ENCODE data around the gene RASL12. TPM values are rescaled to one million over a fixed set of nuclear protein-coding genes. Genes with fewer than 3 reads are reported as not detected.

Gene RASL12
- total and polyA plus RNA-seq, 2 donors (not counting 1 experiment from before 2014, with no cell fraction given) = not detected

- no peaks in the 10 kb centered on the region for H3K27me3 ChIP-seq (replicated peaks in 1 of 4; ENCODE audit: control extremely low read depth in 1 of 4, control insufficient read depth in 3 of 4, insufficient read depth in 4 of 4, low read length in 3 of 4)
- H3K4me1 Mint-ChIP-seq = no peaks in the 10 kb centered on the region
- no peak overlapping the region for H3K27ac Mint-ChIP-seq
- H3K4me3 ChIP-seq (ENCODE audit: control extremely low read depth in 1 of 5, extremely low read depth in 1 of 5, insufficient read depth in 1 of 5, low read depth in 2 of 5, low read length in 4 of 5) = no peak overlapping the region
- no peaks in the 10 kb centered on the region for H3K79me2 ChIP-seq (ENCODE audit: control insufficient read depth, insufficient read depth, low read length)
- H2AFZ ChIP-seq (ENCODE audit: insufficient read depth, low read depth, low read length, poor library complexity, severe bottlenecking) = no peak overlapping the region
- ChIA-PET CTCF (interaction anchor here (0.7 to 1.0 kb wide), 2 partner anchors 17 to 171 kb away, joined by 3 read pairs; no protein-coding TSS in a partner anchor), POLR2A (no interaction called here)
- no peaks in the 10 kb centered on the region for H3K4me1 ChIP-seq (ENCODE audit: control insufficient read depth in 2 of 2, insufficient read depth in 2 of 2, low read length in 2 of 2)
- TF ChIP-seq CTCF (IDR thresholded peaks at IDR 0.05) = no peak
- H3K9ac ChIP-seq (ENCODE audit: low read length) = no peak overlapping the region
- no peak overlapping the region for H3K4me2 ChIP-seq (replicated peaks; ENCODE audit: low read depth, low read length, poor library complexity, severe bottlenecking)
- H3K36me3 ChIP-seq (replicated peaks in 1 of 2; ENCODE audit: control extremely low read depth in 1 of 2, control insufficient read depth in 1 of 2, extremely low read depth in 1 of 2, insufficient read depth in 2 of 2, low read length in 1 of 2) = peaks cover 1 to 19% of the 10 kb centered on the region in 2 experiments
- intact Hi-C loops (cut with micrococcal nuclease) = no loop called here
- no peaks in the 10 kb centered on the region for H3K9me3 Mint-ChIP-seq (ENCODE audit: insufficient read depth)
- ATAC-seq (ENCODE audit: low read depth) = no peak
- no peaks in the 10 kb centered on the region for H3K9me3 ChIP-seq (ENCODE audit: control extremely low read depth in 1 of 3, control insufficient read depth in 2 of 3, insufficient read depth in 1 of 3, low read length in 2 of 3)
- H3K27me3 Mint-ChIP-seq = no peaks in the 10 kb centered on the region
- no peak for DNase-seq
- H4K20me1 ChIP-seq (ENCODE audit: control insufficient read depth, insufficient read depth, low read length, poor library complexity, severe bottlenecking) = no peaks in the 10 kb centered on the region
- no peak overlapping the region for H3K4me3 Mint-ChIP-seq
- 100% methylated on average over 1 of the region's 5 CpGs for WGBS (ENCODE audit: insufficient coverage)
- H3K27ac ChIP-seq (ENCODE audit: low read length in 2 of 2) = no peak overlapping the region
Observed at GRCh38 chr15:65099336-65099735, 31.5 kb upstream of the RASL12 start.

DNA sequence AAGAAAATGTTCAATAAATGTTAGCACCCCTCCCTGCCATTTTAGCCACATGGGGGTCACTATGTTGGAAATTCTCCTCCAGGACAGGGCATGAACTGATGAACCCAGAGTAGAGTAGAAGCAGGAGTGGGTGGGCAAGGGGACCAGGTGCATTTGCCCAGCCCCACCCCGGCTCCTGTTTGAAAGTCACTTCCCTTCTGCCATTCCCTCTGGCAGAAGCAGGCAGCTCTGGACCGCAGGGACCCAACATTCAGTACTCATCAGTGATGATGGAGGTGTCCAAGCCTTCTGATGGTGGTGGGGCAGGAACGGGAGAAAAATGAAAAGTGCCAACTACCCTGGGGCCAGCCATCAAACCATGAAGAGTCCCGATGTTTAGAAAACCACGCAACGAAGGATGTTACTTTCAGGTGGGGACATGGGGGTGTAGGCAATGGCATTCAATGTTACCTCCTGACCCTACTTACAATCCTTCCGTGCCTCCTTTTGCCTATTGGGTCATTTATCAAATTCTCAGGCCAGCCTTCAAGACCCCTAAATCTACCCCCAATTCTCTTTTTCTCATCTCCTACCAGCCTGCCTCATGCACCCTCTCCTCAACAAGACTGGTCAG, 30.0 kb upstream of the RASL12 start:
- H3K9me3 ChIP-seq (ENCODE audit: control extremely low read depth in 1 of 3, control insufficient read depth in 2 of 3, insufficient read depth in 1 of 3, low read length in 2 of 3) = no peaks in the 10 kb centered on the region
- H3K36me3 ChIP-seq (replicated peaks in 1 of 2; ENCODE audit: control extremely low read depth in 1 of 2, control insufficient read depth in 1 of 2, extremely low read depth in 1 of 2, insufficient read depth in 2 of 2, low read length in 1 of 2) = peaks cover 1 to 19% of the 10 kb centered on the region in 2 experiments
- no peaks in the 10 kb centered on the region for H3K27me3 ChIP-seq (replicated peaks in 1 of 4; ENCODE audit: control extremely low read depth in 1 of 4, control insufficient read depth in 3 of 4, insufficient read depth in 4 of 4, low read length in 3 of 4)
- CTCF ChIA-PET = no interaction called here
- intact Hi-C loops (cut with micrococcal nuclease) = no loop called here
- H3K4me2 ChIP-seq (replicated peaks; ENCODE audit: low read depth, low read length, poor library complexity, severe bottlenecking) = no peak overlapping the region
- no peak overlapping the region for H3K9ac ChIP-seq (ENCODE audit: low read length)
- ATAC-seq (ENCODE audit: low read depth) = no peak
- POLR2A ChIA-PET = no interaction called here
- H3K4me3 ChIP-seq (ENCODE audit: control extremely low read depth in 1 of 5, extremely low read depth in 1 of 5, insufficient read depth in 1 of 5, low read depth in 2 of 5, low read length in 4 of 5) = no peak overlapping the region
- Mint-ChIP-seq H3K27me3 (no peaks in the 10 kb centered on the region), H3K9me3 (ENCODE audit: insufficient read depth) (no peaks in the 10 kb centered on the region), H3K4me3 (no peak overlapping the region), H3K27ac (no peak overlapping the region), H3K4me1 (no peaks in the 10 kb centered on the region)
- H3K79me2 ChIP-seq (ENCODE audit: control insufficient read depth, insufficient read depth, low read length) = no peaks in the 10 kb centered on the region
- DNase-seq = no peak
- WGBS (ENCODE audit: insufficient coverage) = 100% methylated on average over 4 of the region's 7 CpGs
- no peaks in the 10 kb centered on the region for H3K4me1 ChIP-seq (ENCODE audit: control insufficient read depth in 2 of 2, insufficient read depth in 2 of 2, low read length in 2 of 2)
- H4K20me1 ChIP-seq (ENCODE audit: control insufficient read depth, insufficient read depth, low read length, poor library complexity, severe bottlenecking) = no peaks in the 10 kb centered on the region
- H2AFZ ChIP-seq (ENCODE audit: insufficient read depth, low read depth, low read length, poor library complexity, severe bottlenecking) = no peak overlapping the region
- TF ChIP-seq CTCF (IDR thresholded peaks at IDR 0.05) (no peak), EZH2 (IDR thresholded peaks at IDR 0.05; ENCODE audit: borderline replicate concordance, insufficient read depth, low read depth, low read length, poor library complexity, severe bottlenecking) (no peak)
- no peak overlapping the region for H3K27ac ChIP-seq (ENCODE audit: low read length in 2 of 2)

Measured in B cell (primary cell).